Progenitor cell of endocrine pancreas (in vitro differentiated cells): ENCODE results near the gene TMEM266. TPM values are rescaled to one million over a fixed set of nuclear protein-coding genes. Genes with fewer than 3 reads are reported as not detected.

Experiments used
- DNase-seq: peaks from one replicate; pipeline ENCODE4 v3.0.0; 2021; ENCODE audit warnings: low spot score; ENCODE audit not compliant: unreplicated experiment
- H3K27ac Mint-ChIP-seq: 2 replicates; pipeline ENCODE4 v1.8.0; 2021; ENCODE audit warnings: mild to moderate bottlenecking, moderate library complexity, mixed read lengths
- H3K27me3 Mint-ChIP-seq: 2 replicates; pipeline ENCODE4 v1.8.0; 2021; ENCODE audit warnings: mixed read lengths
- H3K36me3 Mint-ChIP-seq: 2 replicates; pipeline ENCODE4 v1.8.0; 2022; ENCODE audit warnings: mixed read lengths; ENCODE audit not compliant: insufficient read depth
- H3K4me1 Mint-ChIP-seq: 2 replicates; pipeline ENCODE4 v1.8.0; 2021; ENCODE audit warnings: low read depth, mixed read lengths
- H3K4me3 Mint-ChIP-seq: 2 replicates; pipeline ENCODE4 v1.8.0; 2021; ENCODE audit warnings: low read depth, mild to moderate bottlenecking, moderate library complexity, mixed read lengths
- H3K9me3 Mint-ChIP-seq: 2 replicates; pipeline ENCODE4 v1.8.0; 2021; ENCODE audit warnings: low read depth, mixed read lengths
- total RNA-seq: library from RNA; stranded (reverse); gene quantifications from 2 replicates; pipeline ENCODE4 v1.2.1, GENCODE V29; 2021
- TF ChIP-seq, protein P1 (sequence below): fragments of 200-600 bp; sonication (generic); IDR thresholded peaks from one replicate; pipeline ENCODE4 v1.5.0; 2021; ENCODE audit warnings: antibody characterized with exemption, mild to moderate bottlenecking; ENCODE audit not compliant: unreplicated experiment

TMEM266 gene
- total RNA-seq, 1 donor from 2014 or later = 0.50 TPM

GRCh38 chr15:76062286-76062685 is 2.5 kb downstream of the TMEM266 start:
- no peak overlapping the region for H3K4me3 Mint-ChIP-seq
- H3K27ac Mint-ChIP-seq = no peak overlapping the region
- DNase-seq = no peak
- peaks cover 64% of the 10 kb centered on the region for H3K27me3 Mint-ChIP-seq
- no peaks in the 10 kb centered on the region for H3K36me3 Mint-ChIP-seq
- peaks cover 12% of the 10 kb centered on the region for H3K4me1 Mint-ChIP-seq
- TF ChIP-seq, protein P1, sequence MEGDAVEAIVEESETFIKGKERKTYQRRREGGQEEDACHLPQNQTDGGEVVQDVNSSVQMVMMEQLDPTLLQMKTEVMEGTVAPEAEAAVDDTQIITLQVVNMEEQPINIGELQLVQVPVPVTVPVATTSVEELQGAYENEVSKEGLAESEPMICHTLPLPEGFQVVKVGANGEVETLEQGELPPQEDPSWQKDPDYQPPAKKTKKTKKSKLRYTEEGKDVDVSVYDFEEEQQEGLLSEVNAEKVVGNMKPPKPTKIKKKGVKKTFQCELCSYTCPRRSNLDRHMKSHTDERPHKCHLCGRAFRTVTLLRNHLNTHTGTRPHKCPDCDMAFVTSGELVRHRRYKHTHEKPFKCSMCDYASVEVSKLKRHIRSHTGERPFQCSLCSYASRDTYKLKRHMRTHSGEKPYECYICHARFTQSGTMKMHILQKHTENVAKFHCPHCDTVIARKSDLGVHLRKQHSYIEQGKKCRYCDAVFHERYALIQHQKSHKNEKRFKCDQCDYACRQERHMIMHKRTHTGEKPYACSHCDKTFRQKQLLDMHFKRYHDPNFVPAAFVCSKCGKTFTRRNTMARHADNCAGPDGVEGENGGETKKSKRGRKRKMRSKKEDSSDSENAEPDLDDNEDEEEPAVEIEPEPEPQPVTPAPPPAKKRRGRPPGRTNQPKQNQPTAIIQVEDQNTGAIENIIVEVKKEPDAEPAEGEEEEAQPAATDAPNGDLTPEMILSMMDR = no peak
- no peaks in the 10 kb centered on the region for H3K9me3 Mint-ChIP-seq

- Mint-ChIP-seq H3K36me3 (no peaks in the 10 kb centered on the region), H3K27ac (no peak overlapping the region), H3K4me1 (peaks cover 9% of the 10 kb centered on the region), H3K27me3 (peaks cover 53% of the 10 kb centered on the region), H3K4me3 (no peak overlapping the region), H3K9me3 (no peaks in the 10 kb centered on the region)
- TF ChIP-seq, protein P1 = no peak
- no peak for DNase-seq
Measured at GRCh38 chr15:76064375-76064774, 4.6 kb downstream of the TMEM266 start.

DNA sequence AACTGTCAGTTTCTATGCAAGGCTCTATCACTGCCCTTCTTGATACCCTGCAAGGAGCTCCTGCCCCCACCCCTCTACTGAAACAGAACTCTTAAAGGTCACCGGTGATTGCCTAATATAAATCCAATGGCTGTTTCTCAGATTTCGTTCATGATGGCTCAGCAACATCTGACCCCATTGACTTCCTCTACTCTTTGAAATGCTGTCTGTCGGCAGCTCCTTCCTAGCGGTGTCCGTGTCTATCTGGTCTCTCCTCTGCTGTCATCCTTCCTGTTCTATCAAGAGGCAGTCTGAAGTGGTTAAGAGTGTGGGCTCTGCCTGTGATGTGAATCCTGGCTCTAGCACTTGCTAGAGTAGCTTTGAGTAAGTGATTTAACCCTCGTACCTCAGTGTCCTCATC is 5.5 kb downstream of the TMEM266 start:
- no peak overlapping the region for H3K4me3 Mint-ChIP-seq
- peaks cover 9% of the 10 kb centered on the region for H3K4me1 Mint-ChIP-seq
- no peak overlapping the region for H3K27ac Mint-ChIP-seq
- no peaks in the 10 kb centered on the region for H3K9me3 Mint-ChIP-seq
- DNase-seq = no peak
- TF ChIP-seq, protein P1 = no peak
- no peaks in the 10 kb centered on the region for H3K36me3 Mint-ChIP-seq
- H3K27me3 Mint-ChIP-seq = peaks cover 53% of the 10 kb centered on the region

GRCh38 chr15:76065793-76066192 is 6.0 kb downstream of the TMEM266 start:
- no peak overlapping the region for H3K27ac Mint-ChIP-seq
- DNase-seq = no peak
- TF ChIP-seq, protein P1 = no peak
- peaks cover 50% of the 10 kb centered on the region for H3K27me3 Mint-ChIP-seq
- peaks cover 9% of the 10 kb centered on the region for H3K4me1 Mint-ChIP-seq
- H3K36me3 Mint-ChIP-seq = no peaks in the 10 kb centered on the region
- no peaks in the 10 kb centered on the region for H3K9me3 Mint-ChIP-seq
- H3K4me3 Mint-ChIP-seq = no peak overlapping the region

DNA sequence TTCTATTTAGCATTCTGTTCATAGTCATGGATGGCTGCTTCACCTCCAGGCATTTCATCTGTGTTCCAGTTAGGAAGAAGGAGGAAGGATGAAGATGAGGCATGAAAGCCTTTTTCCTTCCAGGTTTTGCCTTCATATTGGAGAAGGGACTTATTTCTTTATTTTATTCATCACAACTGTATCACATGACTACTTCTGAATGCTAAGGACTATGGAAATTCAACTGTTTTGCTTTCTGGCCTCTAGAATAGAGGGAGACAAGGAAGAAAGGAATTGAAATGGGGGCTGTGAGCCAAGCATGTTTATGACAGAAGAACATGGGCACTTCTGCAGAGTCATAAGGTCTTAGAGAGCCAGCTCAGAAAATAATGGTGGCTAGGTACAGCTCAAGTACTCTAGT is 10.4 kb downstream of the TMEM266 start:
- TF ChIP-seq, protein P1 = no peak
- H3K27me3 Mint-ChIP-seq = peaks cover 10% of the 10 kb centered on the region
- H3K4me1 Mint-ChIP-seq = peaks cover 2% of the 10 kb centered on the region
- H3K27ac Mint-ChIP-seq = no peak overlapping the region
- DNase-seq = no peak
- H3K4me3 Mint-ChIP-seq = no peak overlapping the region
- no peaks in the 10 kb centered on the region for H3K9me3 Mint-ChIP-seq
- no peaks in the 10 kb centered on the region for H3K36me3 Mint-ChIP-seq
